GM21528 (cell line): ENCODE data around the gene SSR4.
"Not testable (repeated sequence)": the region's sequence is repeated elsewhere in the genome, so short reads cannot be mapped to it uniquely, and the experiment has no call there.

ENCODE experiments used
- ATAC-seq: cut with Tn5 transposase; IDR thresholded peaks from one replicate; pipeline ENCODE4 v1.9.1; 2021; ENCODE audit warnings: mild to moderate bottlenecking, moderate library complexity; ENCODE audit not compliant: unreplicated experiment, low FRiP score

SSR4 gene

DNA sequence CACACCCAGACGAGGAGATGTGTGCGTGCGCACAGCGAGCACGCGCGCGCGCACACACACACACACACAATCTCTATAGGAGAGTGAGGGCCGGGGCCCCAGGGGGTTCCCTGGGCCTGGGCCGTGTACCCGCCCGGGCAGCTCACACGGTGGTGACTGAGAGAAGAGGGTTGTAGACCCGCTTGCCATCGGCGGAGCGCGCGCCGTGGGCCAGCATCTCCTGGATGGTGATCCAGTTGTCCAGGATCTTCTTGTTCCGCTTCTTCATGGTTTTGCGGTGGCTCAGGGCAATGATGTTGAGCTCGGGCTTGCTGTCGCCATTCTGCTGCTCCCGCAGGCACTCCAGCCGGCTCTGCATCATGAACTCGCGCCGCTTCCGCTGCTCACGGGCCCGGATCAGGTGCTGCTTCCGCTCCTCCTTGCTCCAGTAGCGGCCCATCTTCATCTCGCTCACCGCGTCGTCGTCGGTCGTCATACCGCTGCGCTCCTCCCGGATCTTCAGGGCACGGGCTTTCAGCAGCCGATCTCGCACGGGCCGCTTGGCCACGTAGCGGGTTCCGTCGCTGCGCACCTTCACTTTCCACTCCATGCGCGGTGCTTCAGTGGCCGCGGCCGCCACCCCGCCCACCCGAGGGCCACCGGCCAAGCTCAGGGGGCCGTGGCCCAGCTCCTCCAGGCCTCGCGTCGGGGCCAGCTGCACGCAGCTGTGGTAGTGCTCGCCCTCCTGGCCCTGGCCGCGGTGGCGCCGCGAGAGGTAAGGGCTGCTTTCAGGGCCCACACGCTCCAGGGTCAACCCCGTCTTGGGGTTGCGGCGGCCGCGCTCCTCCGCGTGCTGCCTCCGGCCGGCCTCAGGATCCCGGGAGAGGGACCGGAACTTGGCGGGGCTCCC lies 9.0 kb downstream of the SSR4 start:
- no peak for ATAC-seq

DNA sequence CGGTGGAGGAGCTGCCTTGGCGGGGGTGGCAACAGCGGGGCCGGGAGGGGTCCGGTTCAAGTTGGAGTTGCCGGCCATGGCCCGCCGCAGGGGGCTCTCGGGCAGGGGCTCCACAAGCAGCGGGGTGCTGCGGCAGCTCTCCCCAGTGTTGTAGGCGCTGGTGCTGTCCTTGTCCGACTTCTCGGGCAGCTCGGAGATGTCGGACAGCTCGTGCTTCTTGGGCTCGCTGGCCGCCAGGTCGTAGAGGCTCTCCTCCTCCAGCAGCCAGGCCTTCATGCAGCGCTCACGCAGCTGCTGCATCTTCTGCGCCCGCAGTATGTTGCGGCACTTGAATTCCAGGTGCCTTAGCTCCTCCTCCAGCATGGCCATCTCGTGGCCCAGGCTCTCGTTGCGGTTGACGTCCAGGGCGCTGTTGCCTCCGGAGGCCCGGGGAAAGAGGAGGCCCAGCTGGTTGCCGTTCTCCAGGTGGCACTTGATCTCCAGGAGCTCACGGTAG lies 9.7 kb downstream of the SSR4 start:
- no peak for ATAC-seq

DNA sequence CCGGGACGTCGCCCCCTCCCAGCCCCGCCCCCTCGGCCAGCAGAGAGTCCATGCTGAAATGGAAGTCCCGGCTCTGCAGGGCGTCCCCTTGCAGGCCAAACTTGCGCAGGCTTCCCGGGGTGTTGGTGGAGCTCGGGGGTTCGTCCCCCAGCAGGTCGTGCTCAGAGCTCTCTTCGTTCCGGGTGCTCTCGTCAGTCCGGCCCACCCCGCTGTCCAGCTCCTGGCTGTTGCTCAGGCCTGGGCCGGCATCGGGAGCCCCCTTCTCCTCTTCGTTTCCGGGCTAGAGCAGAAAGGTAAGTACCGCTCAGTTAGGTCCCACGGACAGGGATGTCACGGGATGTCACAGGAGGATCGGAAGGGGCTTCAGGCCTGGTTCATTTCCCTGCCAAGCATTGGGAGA lies 10.2 kb downstream of the SSR4 start:
- ATAC-seq, result no peak

- ATAC-seq, result no peak
Observed at GRCh38 chrX:153805436-153805835, 11.0 kb downstream of the SSR4 start.

- no peak for ATAC-seq
Observed at GRCh38 chrX:153806999-153807575, 12.6 kb downstream of the SSR4 start.

GRCh38 chrX:153807976-153808375 lies 13.5 kb downstream of the SSR4 start:
- no peak for ATAC-seq

- no peak for ATAC-seq
Observed at GRCh38 chrX:153812220-153812619, 17.8 kb downstream of the SSR4 start.

DNA sequence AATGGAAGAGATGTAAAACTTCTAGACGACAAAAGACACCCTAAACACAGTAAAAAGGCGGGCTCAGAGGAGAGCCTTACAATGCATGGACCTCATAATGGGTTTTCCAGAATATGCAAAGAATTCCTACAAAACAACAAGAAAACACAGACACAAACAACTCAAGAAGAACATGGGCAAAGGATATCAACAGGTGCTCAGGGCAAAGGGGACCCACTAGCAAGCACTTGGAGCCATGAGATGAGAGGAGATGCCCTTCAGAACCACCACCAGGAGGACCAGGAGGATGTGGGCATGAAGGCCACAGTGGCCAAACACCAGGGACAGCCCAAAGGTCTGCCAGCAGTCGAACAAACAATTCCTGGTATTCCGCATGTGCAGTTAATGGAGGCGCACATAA lies 18.7 kb downstream of the SSR4 start:
- no peak for ATAC-seq

GRCh38 chrX:153814591-153815315 lies 20.3 kb downstream of the SSR4 start:
- no peak for ATAC-seq

GRCh38 chrX:153816831-153817690 lies 22.6 kb downstream of the SSR4 start:
- no peak for ATAC-seq

DNA sequence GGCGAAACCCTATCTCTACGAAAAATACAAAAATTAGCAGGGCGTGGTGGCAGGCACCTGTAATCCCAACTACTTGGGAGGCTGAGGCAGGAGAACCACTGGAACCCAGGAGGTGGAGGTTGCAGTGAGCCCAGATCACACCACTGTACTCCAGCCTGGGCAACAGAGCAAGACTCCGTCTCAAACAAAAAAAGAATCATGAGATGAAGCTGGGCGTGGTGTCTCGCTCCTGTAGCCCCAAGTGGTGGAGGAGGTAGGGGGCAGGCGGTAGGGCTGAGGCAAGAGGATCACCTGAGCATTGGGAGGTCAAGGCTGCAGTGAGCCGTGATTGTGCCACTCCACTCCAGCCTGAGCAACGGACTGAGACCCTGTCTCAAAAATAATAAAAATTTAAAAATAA lies 23.6 kb downstream of the SSR4 start:
- not testable (repeated sequence) for ATAC-seq

GRCh38 chrX:153818571-153819383 lies 24.3 kb downstream of the SSR4 start:
- ATAC-seq, result no peak

- no peak for ATAC-seq
Observed at GRCh38 chrX:153819384-153820040, 25.0 kb downstream of the SSR4 start.

- no peak for ATAC-seq
Observed at GRCh38 chrX:153820601-153821000, 26.1 kb downstream of the SSR4 start.

GRCh38 chrX:153821066-153821465 lies 26.6 kb downstream of the SSR4 start:
- ATAC-seq, result no peak

GRCh38 chrX:153824348-153824747 lies 29.9 kb downstream of the SSR4 start:
- ATAC-seq, result no peak

- ATAC-seq, result no peak
Observed at GRCh38 chrX:153825042-153825441, 30.6 kb downstream of the SSR4 start.

GRCh38 chrX:153827016-153827415 lies 32.5 kb downstream of the SSR4 start:
- ATAC-seq, result no peak

DNA sequence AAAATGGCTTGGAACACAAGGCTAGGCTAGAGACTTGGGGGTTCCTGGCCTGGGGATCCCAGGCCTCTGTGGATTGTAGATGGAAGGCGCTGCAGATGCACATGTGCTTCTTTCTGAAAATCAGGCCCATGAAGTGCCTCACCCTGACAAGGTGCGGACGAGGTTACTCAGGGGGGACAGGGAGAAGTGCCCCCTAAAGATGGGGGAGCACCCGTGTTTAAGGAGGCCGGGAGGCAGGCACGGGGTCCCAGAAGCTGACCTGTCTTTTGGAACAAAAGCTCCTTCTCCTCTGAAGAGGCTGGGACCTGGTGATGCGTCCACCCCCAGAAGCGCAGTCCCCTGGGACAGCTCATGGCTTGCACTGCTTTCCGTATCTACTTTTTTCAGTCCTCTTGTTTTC lies 33.4 kb downstream of the SSR4 start:
- no peak for ATAC-seq
